ENCODE results near the gene KTI12. TPM values are rescaled to one million over a fixed set of nuclear protein-coding genes. Genes with fewer than 3 reads are reported as not detected.
"Not testable (repeated sequence)": the region's sequence is repeated elsewhere in the genome, so short reads cannot be mapped to it uniquely, and the experiment has no call there.

Gene KTI12
- total RNA-seq, 2 donors from 2014 or later, result 19.9 to 23.2 TPM

DNA sequence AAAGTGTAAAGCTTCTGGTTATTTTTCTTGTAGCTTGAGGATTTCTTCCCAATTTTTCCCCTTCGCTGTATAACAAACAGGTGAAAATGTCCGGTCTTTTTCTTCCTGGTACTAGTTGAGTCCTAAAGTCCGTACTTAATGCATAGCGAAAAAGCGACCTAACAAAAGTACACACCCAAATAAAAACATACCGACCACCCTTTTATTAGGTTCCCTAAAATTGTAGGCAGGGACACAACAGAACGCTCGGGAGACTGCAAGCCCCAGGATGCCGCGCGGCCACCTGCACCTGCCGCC lies 22.2 kb upstream of the KTI12 start:
- DNase-seq, result no peak
- H3K27me3 Mint-ChIP-seq, result no peaks in the 10 kb centered on the region

DNA sequence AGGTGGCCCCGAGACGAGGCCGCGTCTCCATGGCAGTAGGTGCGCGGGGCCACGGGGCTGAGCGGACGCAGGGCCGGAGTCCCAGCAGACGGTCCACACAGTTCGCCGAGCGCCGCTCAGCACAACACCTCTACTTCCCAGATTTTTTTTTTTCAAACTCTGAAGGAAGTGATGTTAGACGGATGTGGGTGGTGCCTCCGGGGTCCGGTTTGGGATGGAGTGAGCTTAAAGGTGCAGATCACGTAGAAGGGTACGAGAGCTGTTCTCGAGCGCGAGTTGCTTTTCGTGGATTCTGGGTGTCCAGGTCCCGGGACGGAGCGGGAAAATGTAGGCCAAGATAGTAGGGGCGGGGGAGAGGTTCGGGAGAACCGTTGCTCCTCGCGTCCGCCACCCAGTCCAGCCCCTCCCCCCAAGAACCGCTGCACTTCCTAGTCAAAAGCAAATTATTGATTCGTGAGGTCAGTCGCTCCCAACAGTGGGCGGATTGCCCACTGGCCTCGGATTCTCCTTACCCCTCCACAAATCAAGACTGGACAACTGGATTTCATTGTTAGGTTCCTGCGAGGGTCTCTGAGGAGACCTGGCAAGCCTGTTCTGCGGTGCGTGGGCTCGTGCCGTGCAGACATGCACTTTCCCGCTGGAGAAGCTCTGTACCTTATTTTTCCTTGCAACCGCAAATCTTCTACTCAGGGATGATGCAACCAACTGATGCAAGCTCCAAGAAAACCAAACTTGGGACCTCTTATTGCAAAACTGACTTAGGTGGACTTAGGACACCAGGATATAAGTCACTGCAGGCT lies 21.7 kb upstream of the KTI12 start, which contains the start of gene TXNDC12:
Gene TXNDC12, minus strand, starts transcription at position 126 of the 800 bp plus-strand sequence. Its CDS starts 95 bp downstream, at position 31.
- H3K27me3 Mint-ChIP-seq, result no peaks in the 10 kb centered on the region
- peak within 1 kb of the TSS; percentile 98 for H3K4me3 Mint-ChIP-seq
- H3K27ac Mint-ChIP-seq, result peak within 1 kb of the TSS; percentile 94
- H3K36me3 Mint-ChIP-seq (ENCODE audit: low read depth), result peaks cover 2% of the 10 kb centered on the region
- peak; percentile 14 to 50 (median 41) for DNase-seq
- H3K9me3 ChIP-seq (ENCODE audit: control insufficient read depth, low read length, poor library complexity, severe bottlenecking), result no peaks in the 10 kb centered on the region
- peak; percentile 24 for ATAC-seq
- peaks cover 36% of the 10 kb centered on the region for H3K4me1 Mint-ChIP-seq

More for the DNA sequence above, 22.2 kb upstream of the KTI12 start:
- peaks cover 39% of the 10 kb centered on the region for H3K4me1 Mint-ChIP-seq
- peaks cover 2% of the 10 kb centered on the region for H3K36me3 Mint-ChIP-seq (ENCODE audit: low read depth)
- no peaks in the 10 kb centered on the region for H3K9me3 ChIP-seq (ENCODE audit: control insufficient read depth, low read length, poor library complexity, severe bottlenecking)
- H3K27ac Mint-ChIP-seq, result peak overlapping the region; percentile 94
- no peak for ATAC-seq
- peak overlapping the region; percentile 98 for H3K4me3 Mint-ChIP-seq

- no peak for ATAC-seq
- no peaks in the 10 kb centered on the region for H3K9me3 ChIP-seq (ENCODE audit: control insufficient read depth, low read length, poor library complexity, severe bottlenecking)
- peaks cover 39% of the 10 kb centered on the region for H3K4me1 Mint-ChIP-seq
- no peak for DNase-seq
- H3K4me3 Mint-ChIP-seq, result peak overlapping the region; percentile 98
- peak overlapping the region; percentile 94 for H3K27ac Mint-ChIP-seq
- peaks cover 2% of the 10 kb centered on the region for H3K36me3 Mint-ChIP-seq (ENCODE audit: low read depth)
- H3K27me3 Mint-ChIP-seq, result no peaks in the 10 kb centered on the region
These were observed 21.0 kb upstream of the KTI12 start for GRCh38 chr1:52054496-52055065.

GRCh38 chr1:52053862-52054261 lies 20.3 kb upstream of the KTI12 start:
- Mint-ChIP-seq H3K27me3 (no peaks in the 10 kb centered on the region), H3K4me3 (peak overlapping the region; percentile 98), H3K36me3 (ENCODE audit: low read depth) (peaks cover 2% of the 10 kb centered on the region), H3K27ac (peak overlapping the region; percentile 94), H3K4me1 (peaks cover 36% of the 10 kb centered on the region)
- ATAC-seq (no peak), DNase-seq (no peak)
- no peaks in the 10 kb centered on the region for H3K9me3 ChIP-seq (ENCODE audit: control insufficient read depth, low read length, poor library complexity, severe bottlenecking)

DNA sequence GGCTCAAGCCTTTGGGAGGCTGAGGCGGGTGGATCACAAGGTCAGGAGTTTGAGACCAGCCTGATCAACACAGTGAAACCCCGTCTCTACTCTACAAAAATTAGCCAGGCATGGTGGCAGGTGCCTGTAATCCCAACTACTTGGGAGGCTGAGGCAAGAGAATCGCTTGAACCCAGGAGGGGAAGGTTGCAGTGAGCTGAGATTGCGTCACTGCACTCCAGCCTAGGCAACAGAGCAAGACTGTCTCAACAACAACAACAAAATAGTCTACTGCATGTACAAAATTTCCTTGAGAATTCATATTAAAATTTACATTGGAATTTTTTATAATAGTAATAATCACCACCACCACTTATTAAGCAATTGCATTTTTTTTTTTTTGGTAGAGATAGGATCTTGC lies 15.7 kb upstream of the KTI12 start:
- H3K27ac Mint-ChIP-seq; H3K4me3 Mint-ChIP-seq; H3K27me3 Mint-ChIP-seq; H3K36me3 Mint-ChIP-seq (ENCODE audit: low read depth); DNase-seq; ATAC-seq; H3K9me3 ChIP-seq (ENCODE audit: control insufficient read depth, low read length, poor library complexity, severe bottlenecking): not testable (repeated sequence)
- peaks cover 28% of the 10 kb centered on the region for H3K4me1 Mint-ChIP-seq

DNA sequence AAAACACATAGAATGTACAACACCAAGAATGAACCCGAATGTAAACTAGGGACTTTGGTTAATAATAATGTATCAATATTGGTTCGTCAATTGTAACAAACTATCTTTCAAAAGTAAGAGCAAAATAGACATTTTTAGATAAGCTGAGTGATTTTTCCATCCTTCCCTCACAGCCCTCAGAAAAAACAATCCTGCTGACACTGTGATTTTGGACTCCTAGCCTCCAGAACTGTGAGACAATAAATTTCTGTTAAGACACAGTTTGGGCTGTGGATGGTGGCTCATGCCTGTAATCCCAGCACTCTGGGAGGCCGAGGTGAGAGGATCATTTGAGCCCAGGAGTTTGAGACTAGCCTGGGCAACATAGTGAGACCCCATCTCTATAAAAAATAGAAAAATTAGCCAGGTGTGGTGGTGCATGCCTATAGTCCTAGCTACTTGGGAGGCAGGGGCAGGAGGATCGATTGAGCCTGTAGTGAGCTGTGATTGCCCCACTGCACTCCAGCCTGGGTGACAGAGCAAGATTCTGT lies 12.1 kb upstream of the KTI12 start:
- H3K36me3 Mint-ChIP-seq (ENCODE audit: low read depth); DNase-seq; H3K9me3 ChIP-seq (ENCODE audit: control insufficient read depth, low read length, poor library complexity, severe bottlenecking); ATAC-seq; H3K27me3 Mint-ChIP-seq; H3K4me3 Mint-ChIP-seq: not testable (repeated sequence)
- H3K4me1 Mint-ChIP-seq, result peaks cover 22% of the 10 kb centered on the region
- peak overlapping the region; percentile 72 for H3K27ac Mint-ChIP-seq

- DNase-seq, result no peak
- Mint-ChIP-seq H3K27me3 (no peaks in the 10 kb centered on the region), H3K27ac (peak overlapping the region; percentile 9), H3K4me1 (peaks cover 22% of the 10 kb centered on the region), H3K4me3 (no peak overlapping the region), H3K36me3 (ENCODE audit: low read depth) (peaks cover 6% of the 10 kb centered on the region)
- no peaks in the 10 kb centered on the region for H3K9me3 ChIP-seq (ENCODE audit: control insufficient read depth, low read length, poor library complexity, severe bottlenecking)
- no peak for ATAC-seq
These were observed 11.6 kb upstream of the KTI12 start for GRCh38 chr1:52045236-52045635.

DNA sequence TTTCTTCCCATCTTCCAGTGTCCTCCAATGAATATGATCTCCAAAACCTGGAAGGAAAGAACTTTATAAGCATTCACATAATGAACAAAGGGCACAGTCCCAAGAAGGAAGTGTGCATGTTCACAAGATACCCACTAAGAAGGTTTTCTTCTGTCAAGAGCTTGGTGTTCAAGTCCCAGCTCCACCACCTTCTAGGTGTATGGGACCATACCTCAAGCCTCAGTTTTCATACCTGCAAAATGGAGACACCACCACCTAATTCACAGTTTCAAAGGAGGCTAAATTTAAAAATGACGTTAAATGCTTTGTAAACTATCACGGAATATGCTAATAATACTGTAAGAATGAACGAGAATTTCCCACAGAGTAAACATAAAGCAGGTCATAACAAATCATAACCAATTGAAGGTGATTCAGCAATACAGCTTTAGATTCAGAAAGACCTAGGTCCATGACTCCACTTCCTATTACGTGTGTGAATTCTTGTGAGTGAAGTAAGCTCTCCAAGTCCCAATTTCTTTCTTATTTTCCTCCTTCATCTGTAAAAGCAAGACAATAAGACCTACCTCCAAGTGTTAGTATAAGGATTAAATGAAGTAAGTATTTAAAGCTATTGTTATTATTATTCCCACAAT lies 8.1 kb upstream of the KTI12 start:
- no peak overlapping the region for H3K27ac Mint-ChIP-seq
- no peak overlapping the region for H3K4me3 Mint-ChIP-seq
- no peaks in the 10 kb centered on the region for H3K36me3 Mint-ChIP-seq (ENCODE audit: low read depth)
- ATAC-seq (no peak), DNase-seq (no peak)
- no peaks in the 10 kb centered on the region for H3K27me3 Mint-ChIP-seq
- peaks cover 14% of the 10 kb centered on the region for H3K4me1 Mint-ChIP-seq
- no peaks in the 10 kb centered on the region for H3K9me3 ChIP-seq (ENCODE audit: control insufficient read depth, low read length, poor library complexity, severe bottlenecking)

DNA sequence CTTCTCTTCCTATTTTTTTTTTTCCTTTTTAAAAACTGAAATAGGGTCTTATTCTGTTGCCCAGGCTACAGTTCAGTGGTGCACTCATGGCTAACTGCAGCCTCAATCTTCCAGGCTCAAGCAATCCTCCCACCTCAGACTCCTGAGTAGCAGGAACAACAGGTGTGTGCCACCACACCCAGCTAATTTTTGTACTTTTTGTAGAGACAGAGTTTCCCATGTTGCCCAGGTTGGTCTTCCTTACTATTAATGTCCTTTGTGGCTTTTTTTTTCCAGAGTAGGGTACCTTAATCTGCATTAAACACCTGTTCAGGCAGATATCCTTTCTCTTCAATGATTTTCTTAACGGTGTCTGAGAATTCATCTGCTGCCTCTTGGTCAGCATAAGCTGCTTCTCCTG lies 4.3 kb upstream of the KTI12 start:
- H3K9me3 ChIP-seq (ENCODE audit: control insufficient read depth, low read length, poor library complexity, severe bottlenecking), result no peaks in the 10 kb centered on the region
- H3K4me1 Mint-ChIP-seq, result peaks cover 3% of the 10 kb centered on the region
- no peak overlapping the region for H3K4me3 Mint-ChIP-seq
- H3K27ac Mint-ChIP-seq, result no peak overlapping the region
- no peaks in the 10 kb centered on the region for H3K36me3 Mint-ChIP-seq (ENCODE audit: low read depth)
- DNase-seq, result no peak
- no peak for ATAC-seq
- H3K27me3 Mint-ChIP-seq, result no peaks in the 10 kb centered on the region

DNA sequence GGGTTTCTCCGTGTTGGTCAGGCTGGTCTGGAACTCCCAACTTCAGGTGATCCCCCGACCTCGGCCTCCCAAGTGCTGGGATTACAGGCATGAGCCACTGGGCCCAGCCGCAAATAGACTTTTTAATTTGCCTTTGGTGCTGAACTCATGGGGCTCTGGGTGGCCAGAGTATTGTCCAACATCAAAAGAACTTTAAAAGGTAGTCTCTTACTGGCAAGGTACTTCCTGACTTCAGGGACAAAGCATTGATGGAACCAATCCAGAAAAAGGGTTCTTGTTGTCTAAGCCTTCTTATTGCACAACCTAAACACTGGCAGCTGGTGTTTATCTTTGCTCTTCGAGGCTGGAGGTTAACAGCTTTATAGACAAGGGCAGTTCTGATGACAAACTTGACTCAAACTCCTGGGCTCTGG lies 3.8 kb upstream of the KTI12 start:
- DNase-seq (no peak), ATAC-seq (no peak)
- no peaks in the 10 kb centered on the region for H3K27me3 Mint-ChIP-seq
- no peak overlapping the region for H3K27ac Mint-ChIP-seq
- H3K9me3 ChIP-seq (ENCODE audit: control insufficient read depth, low read length, poor library complexity, severe bottlenecking), result no peaks in the 10 kb centered on the region
- peaks cover 6% of the 10 kb centered on the region for H3K4me1 Mint-ChIP-seq
- no peak overlapping the region for H3K4me3 Mint-ChIP-seq
- no peaks in the 10 kb centered on the region for H3K36me3 Mint-ChIP-seq (ENCODE audit: low read depth)

- Mint-ChIP-seq H3K27ac (peak overlapping the region; percentile 95), H3K36me3 (ENCODE audit: low read depth) (peaks cover 2% of the 10 kb centered on the region), H3K4me1 (peaks cover 28% of the 10 kb centered on the region), H3K4me3 (peak overlapping the region; percentile 93), H3K27me3 (no peaks in the 10 kb centered on the region)
- no peaks in the 10 kb centered on the region for H3K9me3 ChIP-seq (ENCODE audit: control insufficient read depth, low read length, poor library complexity, severe bottlenecking)
- ATAC-seq, result no peak
- DNase-seq, result no peak
These were observed 407 bp upstream of the KTI12 start for GRCh38 chr1:52034050-52034384.

DNA sequence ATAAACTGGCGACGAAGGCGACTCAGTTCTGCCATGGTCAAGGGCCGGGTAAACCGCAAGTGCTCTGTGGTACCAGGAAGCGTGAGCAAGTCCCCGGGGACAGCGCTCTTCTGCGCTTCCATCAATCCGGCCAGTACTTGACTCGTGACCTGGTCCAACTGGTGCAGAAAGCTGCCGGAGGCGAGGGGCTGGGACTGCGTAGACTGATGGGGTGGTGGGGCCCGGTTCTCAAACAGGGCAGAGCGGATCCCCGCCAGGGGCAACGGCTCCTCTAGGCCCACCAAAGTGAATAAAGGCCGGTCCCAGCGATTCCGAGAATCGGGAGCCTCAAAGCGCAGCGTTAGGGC lies 852 bp downstream of the KTI12 start:
- H3K4me3 Mint-ChIP-seq, result peak overlapping the region; percentile 93
- H3K27me3 Mint-ChIP-seq, result no peaks in the 10 kb centered on the region
- H3K9me3 ChIP-seq (ENCODE audit: control insufficient read depth, low read length, poor library complexity, severe bottlenecking), result no peaks in the 10 kb centered on the region
- peaks cover 2% of the 10 kb centered on the region for H3K36me3 Mint-ChIP-seq (ENCODE audit: low read depth)
- peaks cover 28% of the 10 kb centered on the region for H3K4me1 Mint-ChIP-seq
- DNase-seq, result no peak
- peak overlapping the region; percentile 95 for H3K27ac Mint-ChIP-seq
- ATAC-seq, result no peak

DNA sequence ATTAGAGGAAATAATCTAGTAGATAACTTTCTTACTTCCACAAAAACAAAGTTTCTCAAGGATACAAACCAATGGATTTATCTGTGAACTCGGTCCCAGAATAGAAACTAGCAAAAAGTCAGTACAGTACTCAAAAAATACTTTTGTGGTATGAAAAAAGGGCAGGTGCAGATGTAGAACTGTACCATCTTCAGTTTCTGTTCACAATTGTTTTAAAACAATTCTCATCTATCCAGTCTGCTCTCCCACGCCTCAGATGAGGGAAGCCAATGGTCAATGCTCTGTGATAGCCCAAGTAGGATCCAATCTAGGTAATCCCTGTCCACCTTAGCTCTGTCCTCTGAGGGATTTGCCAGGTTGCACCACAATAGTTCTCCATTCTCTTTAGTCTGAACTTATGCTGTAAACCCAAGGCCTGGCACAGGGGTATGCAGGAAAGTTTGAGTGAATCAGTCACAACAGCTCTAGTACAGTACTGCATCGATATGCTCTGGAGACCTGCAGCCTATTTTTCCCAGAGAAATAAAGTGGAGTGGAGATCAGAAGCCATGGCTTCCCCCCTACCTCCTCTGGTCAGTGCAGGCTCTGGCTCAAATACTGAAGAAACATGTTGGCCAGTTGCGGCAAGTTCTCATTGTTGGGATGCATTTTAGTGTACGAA lies 1.4 kb downstream of the KTI12 start:
- Mint-ChIP-seq H3K4me3 (peak overlapping the region; percentile 93), H3K27me3 (no peaks in the 10 kb centered on the region), H3K36me3 (ENCODE audit: low read depth) (peaks cover 2% of the 10 kb centered on the region), H3K27ac (peak overlapping the region; percentile 95), H3K4me1 (peaks cover 28% of the 10 kb centered on the region)
- DNase-seq (no peak), ATAC-seq (no peak)
- no peaks in the 10 kb centered on the region for H3K9me3 ChIP-seq (ENCODE audit: control insufficient read depth, low read length, poor library complexity, severe bottlenecking)
